Brain pericyte (primary cell): ENCODE results near the gene MAP2.

ENCODE experiments used
- DNase-seq: peaks from one replicate; pipeline ENCODE4 v3.0.0-alpha.2; 2012; ENCODE audit warnings: low read depth, low spot score

The MAP2 gene

DNA sequence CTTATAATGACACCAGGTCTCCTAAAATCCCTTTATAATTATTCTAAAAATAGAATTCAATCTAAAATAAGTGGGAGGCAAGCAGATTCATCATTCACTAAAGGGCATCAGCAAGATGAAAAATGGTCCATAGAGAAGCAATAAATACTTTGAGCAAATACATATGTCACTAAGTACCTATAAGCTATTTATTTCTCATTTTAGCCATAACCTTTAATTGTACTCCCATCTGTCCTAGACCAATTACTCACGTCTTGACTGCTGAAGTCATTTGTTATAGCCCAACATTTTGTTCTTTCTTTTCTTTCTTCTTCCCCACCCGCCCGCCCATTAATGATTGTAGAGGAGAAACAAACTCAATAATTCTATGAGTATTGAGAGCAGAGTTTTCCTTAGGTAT is 105.7 kb downstream of the MAP2 start:
- DNase-seq, result no peak

DNA sequence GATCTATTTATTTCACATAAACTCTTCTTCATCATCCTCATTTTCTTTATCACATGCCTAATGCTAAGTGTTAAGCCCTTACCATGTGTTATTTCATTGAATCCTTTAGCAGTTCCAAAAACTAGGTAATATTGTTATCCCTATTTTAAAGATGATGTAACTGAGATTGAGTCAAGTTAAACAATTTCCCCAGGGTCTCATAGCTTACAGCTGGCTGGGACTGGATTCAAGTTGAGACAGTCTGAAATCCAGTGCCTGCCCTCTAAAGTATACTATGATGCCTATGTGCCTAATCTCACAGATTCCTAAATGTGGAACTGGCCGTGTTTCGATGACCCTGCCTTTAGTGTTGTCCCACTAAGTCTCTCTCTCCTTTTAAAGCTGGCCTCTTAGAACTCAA is 108.5 kb downstream of the MAP2 start:
- no peak for DNase-seq

DNA sequence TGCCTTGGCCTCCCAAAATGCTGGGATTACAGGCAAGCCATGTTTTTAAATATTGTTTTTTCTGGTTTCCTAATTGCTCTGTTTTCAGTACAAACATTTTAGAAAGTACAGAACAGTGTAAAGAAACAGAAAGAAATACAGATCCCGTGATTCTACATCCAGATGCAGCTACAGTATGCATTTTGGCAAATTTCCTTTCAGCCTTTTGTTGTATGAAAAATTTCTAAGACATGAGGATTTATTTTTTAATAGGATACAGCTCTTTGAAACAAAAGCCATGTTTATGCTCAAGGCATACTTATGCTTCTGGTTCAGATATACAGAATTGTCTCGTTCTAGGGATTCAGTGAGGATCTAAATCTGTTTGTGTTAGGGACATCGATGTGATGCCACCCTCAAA is 109.5 kb downstream of the MAP2 start:
- no peak for DNase-seq

DNA sequence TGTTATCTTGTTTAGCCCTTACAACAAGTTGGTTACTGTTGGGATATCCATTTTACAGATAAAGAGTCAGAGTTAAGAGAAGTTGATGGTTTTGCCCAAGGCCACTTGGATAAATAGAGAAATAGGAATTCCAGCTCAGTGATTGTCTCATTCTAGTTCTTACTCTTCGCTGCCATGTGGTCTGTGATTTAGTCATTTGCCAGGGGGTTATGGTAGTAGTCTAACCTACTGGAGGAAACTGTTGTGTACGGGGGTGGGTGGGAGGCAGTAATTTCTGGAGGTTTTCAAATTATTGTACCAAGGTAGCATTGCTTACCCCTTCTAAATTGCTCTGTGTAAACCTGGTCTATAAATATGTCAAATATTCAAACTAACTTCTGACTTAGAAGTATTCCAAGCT is 110.4 kb downstream of the MAP2 start:
- no peak for DNase-seq

DNA sequence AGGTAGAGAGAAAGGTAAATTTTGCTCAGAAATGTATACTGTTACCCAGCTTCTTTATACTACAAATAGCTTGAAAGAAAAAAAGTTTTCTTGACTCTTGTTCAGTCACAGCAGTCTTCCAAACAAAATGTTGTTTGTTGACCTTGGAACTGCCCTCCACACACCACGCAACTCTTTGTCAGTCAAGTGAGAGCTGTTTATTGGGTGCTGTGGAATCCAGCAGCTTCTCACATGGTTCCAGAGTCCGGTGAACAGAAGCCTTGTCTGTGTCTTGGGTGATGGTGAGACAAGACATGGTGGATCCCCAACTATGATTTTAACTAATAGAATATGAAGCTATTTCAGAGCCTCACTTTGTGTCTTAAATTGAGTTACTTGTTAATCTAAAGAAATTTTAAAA is 112.5 kb downstream of the MAP2 start:
- no peak for DNase-seq

DNA sequence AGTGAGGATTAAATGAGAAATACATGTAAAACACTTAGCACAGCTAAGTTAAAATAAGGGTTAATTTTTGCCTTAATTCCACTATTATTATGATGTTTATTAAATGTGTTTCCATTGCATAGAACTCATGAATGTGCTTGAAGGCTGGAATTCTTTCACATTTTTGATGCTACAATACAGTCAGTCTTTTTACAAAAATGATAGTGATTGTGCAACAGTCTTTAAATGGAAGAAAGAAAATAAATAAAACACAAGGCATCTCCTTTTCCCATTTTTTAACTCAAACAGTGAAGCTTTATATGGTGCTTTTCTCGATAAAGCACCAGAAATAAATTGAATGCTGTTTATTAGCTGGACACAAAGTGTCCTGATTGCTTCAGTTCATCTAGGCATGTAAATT is 123.9 kb downstream of the MAP2 start:
- no peak for DNase-seq

DNA sequence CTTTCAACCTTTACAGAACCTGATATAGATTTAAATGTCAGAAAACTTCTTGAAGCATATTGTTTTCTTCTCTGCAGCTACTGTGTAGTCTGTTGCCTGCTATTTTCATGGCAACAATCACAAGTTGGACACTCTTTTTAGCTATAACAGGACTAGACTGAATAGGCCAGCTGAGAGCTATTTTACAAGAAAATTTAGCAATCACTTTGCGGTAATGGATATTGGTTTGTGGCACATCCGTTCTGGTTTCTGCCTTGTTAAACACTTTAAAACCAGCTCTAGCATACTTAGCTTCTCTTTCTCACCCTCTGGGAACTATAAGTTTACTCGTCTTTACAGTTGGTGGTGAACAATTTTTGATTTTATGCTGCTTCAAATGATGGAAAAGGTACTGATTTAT is 125.7 kb downstream of the MAP2 start:
- no peak for DNase-seq

DNA sequence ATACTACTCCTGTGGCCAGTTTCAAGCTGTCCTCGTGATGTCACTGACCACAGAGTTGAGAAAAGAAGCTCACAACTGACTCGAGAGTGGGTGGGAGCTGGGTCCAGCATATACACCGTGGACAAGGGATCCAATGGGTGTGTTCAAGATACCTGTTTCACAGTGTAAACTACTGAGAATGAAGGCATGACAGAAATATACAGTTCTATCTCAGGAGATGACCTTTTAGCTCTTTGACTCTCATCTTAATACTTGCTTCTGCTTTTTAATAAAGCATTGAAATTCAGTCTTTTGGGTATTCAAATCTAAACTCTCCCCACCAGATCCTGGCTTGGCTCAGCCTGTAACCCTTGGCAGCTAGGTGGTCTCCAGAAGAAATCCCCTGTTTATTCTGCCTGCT is 130.1 kb downstream of the MAP2 start:
- no peak for DNase-seq

DNA sequence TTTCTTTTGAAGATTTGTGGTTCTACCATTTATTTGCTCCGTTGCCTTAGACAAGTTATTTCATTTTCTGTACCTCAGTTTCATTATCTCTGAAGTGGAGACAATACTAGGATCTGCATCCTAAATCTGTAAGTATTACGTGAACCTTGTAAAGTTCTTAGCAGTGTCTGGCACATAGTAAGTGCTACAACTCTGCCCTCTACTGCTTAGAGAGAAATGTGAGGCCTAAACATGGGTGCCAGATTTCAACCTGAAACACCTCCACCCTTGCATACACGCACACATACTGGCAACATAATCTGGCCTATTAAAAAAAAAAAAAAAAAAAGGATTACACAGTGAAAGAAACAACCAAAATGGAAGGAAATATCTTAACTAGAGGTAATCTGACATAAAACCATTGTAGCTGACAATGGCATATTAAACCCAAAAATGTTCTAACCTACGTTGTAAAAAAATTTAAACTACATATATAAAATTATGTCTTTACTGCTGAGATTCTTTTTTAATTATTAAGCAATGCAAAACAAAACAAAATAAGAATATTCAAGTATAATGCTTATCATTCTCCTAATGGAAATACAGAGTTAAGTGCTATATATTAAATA is 132.6 kb downstream of the MAP2 start:
- no peak for DNase-seq

DNA sequence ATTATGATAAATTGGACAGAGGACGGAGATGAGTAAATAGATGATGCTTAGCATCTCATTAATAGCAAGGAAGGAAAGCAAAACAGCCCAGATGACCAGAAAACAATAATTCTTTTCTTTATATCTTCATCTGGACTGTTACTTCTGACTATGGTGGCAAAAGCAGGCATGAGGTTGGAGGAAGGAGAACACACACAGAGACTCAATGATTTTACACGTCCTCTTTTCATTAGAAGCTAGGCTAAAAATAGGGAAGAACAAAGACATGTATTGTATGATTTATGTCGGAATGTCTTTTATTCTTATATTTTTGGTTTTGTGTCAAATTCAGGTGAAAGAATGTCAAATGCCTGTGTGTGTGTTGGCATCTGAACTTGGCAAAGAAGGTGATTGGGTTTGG is 137.1 kb downstream of the MAP2 start:
- no peak for DNase-seq

DNA sequence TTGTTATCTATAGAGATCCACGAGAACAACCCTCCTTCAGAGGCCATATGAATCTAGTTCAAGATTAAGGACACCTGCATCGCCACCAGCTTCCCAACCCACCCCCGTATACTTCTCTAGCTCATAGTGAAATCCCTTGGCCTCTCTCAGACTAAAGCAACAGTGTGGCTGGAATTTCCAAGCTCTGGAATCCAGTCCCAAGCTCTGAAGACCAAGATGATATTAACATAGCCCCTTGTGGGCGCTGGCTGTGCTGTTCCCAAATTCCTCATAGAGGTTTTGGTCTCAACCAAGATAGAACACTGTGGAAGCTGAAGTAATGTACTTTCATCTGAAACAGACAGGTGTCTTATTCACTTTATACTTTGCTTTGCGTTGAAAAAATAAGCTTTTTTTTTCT is 139.6 kb downstream of the MAP2 start:
- no peak for DNase-seq

DNA sequence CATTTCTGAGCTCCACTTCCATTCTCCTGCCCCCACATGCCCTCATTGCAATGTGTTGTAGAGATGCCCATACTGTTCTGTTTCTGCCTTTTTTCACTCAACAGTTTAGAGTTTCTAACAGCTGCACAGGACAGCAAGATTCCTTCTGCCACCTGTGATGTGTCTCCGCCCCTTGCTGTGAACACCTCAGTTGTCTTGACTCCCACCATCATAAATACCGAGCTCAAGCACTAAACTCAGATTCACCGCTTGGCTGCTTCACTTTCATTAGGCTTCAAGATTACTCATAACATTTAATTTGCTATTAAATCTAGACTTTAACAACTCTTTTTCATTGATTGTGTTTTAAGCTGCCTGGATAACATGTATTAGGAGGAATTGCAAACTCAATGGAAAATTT is 141.0 kb downstream of the MAP2 start:
- no peak for DNase-seq

DNA sequence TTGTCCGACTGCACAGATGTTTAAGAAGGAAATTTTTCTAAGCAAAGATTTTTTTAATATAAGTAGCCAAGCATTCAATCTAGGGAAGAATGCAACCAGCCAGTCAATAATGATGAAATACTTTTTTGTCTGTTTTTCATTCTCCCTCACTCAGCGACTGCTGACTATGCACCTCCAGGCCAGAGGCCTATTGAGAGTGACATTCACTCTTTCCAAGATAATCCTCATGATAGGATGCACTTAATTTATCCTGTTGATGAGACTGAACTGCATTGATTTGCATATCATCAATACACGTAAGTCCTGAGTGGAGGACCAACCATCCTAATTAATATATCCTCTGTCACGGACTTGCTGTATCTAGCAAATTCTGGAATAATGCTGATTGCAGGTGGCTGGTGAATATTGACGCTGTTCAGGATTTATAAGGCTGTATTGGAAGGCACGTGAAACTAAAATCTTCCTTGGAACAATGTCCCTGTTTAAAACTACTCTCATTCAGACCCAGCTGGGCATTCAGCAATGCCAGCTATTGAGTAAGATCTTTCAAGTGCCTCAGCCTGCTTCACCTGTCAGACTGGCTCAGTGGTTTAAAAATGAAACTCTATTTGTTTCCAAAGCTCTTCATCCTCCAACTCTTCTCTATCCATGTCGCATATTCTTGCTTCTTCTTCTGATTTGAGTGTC is 142.2 kb downstream of the MAP2 start:
- DNase-seq, result no peak

DNA sequence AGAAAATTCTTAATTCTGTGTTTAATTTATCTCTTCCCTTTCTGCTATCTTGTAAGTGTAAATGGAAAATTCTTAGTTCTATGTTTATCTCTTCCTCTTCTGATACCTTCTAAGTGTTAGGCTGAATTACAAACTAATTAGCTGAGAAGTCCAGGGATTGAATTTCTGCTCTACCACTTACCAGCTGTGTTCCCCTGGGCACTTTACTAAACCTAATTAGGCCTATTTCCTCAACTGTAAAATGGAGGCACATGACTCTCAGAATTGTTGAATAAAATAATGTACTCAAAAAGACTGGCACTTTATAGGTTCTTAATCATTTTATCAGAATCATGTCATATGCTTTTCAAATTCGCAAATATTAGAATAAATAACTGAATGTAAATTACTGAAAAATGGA is 146.3 kb downstream of the MAP2 start:
- DNase-seq, result no peak

DNA sequence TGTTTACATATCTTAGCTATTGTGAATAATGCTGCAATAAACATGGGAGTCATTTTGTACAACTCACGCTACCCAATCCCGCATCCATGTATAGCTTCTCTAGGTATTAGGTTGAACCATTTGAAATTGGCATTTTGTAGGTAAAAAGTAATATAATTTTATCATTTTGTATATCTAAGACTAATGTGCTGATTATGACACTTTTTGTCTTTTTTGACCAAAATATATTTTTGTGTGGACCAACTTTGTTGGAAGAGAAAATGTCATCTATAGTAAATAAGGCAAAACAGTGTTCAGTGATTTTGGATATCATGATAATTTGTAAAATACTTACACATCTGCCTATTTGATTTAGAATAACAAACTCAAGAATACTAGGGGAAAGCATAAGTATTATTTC is 150.7 kb downstream of the MAP2 start:
- no peak for DNase-seq

DNA sequence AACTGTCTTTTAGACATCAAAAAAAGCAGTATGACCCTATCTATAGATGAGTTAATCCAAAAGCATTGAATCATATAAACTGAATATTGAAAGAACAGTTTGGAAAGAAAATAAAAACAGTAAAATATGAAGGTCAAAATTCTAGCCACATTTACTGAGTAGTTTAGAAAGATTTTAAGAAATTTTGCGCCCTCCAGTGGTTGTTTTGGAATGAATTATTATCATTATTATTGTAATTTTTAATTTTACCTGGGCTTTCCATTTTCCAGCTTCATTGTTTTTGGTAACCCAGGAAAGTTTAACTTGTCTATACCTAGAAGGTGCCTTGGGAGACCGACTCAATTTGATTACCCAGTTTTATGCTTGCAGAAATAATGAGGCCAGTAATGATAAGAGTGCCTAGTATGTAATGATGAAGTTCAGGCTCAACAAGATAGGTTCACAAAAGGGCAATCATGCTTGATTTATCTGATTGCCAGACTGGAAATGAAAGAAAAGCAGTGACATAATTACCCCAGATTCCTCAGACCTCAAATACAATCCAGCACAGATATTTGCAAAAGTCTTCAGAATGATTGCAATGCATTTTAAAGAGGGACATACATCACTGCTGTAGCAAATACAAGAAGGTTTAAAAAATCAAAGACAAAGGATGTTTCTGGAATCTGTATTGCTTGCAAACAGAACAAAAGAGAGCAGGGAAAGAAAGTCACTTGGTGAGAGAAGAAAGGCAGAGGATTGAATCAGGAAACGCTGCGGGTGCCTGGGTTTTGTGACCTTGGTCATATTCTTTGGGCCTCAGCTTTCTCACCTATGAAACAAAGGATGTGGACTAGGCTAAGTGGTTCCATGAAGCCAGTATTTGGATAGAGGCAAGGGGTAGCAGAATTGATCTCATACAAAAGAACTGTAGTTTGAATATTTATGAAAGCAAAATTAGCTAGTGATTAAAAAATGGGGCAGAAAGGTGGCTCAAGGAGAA is 153.8 kb downstream of the MAP2 start:
- no peak for DNase-seq

DNA sequence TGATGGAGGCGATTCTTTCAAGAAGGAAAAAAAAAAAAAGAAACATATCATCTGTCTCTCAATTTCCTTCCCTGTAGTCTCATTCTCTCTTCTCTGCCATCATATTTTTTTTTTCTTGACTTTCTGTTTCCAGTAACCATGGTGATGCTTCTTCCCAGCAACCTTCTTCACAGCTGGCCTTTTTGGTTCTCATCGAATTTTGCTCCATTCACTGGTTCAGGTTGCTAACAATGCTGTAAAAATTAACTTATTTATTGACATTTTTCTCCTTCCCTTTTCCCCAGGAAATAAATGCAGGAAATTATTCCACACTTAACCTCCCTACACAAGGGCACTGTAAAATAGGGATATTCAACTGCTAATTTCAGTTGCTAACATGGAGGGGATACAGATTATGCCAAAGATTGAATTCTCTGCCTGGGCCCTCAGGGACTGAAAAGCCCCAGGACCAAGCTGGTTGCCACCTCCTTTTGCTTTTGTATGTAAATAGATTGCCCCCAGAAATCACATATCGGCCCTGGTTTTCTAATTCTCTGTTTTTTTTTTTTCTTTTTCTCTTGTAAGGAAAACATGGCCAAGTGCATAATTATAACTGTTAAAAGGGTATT is 154.7 kb downstream of the MAP2 start:
- DNase-seq, result no peak

DNA sequence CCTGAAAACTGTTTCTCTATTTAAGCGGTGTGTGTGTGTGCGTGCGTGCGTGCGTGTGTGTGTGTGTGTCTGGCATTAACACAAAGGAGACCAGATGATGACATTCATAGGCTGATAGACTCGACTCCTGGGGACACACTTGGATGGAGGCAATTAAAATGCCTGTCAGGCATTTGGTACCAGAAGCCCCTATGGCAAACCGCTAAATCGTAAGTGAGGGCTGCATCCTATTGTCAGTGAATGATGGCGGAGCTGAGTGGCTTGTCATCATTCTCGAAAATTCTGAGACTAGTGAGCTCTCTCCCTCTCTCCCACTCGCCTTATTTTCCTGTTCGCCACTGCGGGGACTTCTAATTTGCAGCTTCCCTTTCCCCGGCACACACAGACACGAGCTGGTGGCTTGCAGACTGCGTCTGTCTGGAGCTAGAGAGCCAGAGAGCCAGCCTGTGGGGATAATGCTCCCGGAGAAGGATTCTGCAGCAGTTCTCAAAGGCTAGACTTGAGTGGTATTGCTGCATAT is 155.4 kb downstream of the MAP2 start:
- no peak for DNase-seq

DNA sequence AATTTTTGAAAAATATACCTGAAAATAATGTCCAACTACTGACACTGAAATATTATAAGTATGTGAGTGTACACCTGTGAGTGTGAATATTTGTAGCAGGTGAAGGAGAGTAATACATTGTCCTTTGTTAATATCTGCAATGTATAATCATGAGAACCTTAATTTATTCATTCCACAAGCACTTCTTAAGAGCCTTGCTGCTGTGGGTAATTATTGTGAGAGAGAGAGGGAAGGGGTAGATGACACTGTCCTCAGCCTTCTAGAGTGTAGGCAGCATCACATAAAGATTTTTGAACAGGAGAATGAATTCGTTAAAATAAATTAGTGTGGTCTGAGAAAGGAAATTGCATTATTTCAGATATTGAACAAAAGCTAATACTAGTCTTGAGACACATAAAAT is 157.2 kb downstream of the MAP2 start:
- DNase-seq, result no peak

DNA sequence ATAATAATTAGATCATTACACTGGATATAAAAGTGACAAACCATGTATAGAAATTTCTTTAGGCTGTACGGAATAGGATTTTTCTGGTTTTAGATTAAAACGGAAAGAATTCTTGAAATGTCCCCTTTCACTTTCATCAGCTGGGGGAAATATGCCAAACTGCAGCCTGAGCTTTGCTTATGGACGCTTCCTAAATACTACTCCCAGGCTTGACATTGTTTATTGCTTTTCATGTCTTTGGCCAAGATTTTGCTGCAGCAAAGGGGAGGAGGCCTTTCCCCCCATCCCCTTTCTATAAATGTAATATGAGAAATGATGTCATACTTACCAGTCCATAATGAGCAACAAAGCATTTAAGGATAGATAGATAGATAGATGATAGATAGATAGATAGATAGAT is 158.4 kb downstream of the MAP2 start:
- no peak for DNase-seq

DNA sequence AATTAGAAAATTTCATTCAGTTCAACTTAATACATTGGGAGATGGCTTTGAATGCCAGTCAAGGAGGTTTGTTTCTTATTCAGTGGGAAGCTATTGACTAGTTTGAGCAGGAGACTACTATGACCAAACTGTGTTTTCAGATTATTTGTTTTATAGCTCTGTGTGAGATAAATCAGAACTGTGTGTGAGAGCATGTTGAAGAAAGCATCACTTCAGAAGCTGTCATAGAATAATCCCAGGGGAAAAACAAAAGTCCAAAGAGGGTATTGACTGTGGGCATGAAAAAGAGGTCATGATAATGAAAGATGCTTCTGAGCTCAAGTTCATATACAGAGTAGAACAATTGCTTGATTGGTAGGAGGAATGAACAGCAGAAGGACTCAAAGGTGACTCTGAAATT is 160.6 kb downstream of the MAP2 start:
- DNase-seq, result no peak

DNA sequence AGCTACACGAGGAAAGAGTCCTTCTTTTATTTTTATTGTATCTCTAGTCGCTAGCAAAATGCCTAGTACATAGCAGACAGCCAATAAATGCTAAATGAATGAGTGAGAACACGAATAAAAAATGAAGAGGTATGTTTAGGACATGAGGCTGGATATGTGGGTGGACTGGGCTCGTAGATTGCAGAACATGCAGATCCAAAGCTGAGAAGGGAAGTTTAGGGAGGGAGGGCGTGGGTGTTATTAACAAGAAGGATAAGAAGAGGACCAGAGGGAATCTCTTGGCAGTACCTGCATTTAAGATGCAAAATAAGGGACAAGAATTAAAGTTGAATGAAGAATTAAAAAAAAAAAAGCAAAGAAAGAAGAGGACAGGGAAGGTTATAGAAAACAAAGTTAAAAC is 161.1 kb downstream of the MAP2 start:
- DNase-seq, result no peak
